ENCODE results near the gene LRMDA.

Gene LRMDA

DNA sequence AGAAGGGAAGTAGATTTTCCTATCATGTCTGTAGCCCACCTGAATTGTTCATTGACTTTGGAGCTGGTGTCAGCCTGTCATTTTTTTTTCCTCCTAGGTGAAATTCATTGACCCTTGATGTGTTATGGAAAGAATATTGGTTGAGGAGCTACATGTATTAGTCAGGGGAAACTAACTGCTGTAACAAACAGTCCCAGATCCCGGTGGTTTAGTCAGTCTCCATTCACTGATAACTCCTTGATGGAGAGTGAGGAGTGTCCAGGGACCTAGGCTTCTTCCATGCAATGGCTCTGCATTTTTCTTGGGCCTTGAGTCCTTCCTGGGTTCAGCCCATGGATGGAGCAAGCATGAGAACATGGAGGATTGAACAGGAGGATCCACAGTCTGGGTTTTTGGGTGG is 643.2 kb downstream of the LRMDA start:
- no peak for DNase-seq

GRCh38 chr10:76080451-76080850 is 649.0 kb downstream of the LRMDA start:
- DNase-seq, result no peak

DNA sequence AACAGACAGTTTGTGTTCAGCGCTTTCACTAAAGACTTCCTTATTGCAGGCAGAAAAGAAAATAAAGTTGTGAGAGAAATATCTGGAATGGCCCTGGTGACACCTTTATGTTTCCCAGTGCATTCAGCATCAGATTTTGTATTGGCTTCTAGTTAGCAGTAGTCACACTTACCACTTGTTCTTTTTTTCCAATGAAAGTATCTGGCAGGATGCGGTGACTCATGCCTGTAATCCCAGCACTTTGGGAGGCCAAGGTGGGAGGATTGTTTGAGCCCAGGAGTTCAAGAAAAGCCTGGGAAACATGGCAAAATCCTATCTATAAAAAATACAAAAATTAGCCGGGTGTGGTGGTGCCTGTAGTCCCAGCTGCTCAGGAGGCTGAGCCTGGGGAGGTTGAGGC is 649.6 kb downstream of the LRMDA start:
- no peak for DNase-seq

- DNase-seq, result no peak
These were observed 650.8 kb downstream of the LRMDA start for GRCh38 chr10:76082232-76082631.

DNA sequence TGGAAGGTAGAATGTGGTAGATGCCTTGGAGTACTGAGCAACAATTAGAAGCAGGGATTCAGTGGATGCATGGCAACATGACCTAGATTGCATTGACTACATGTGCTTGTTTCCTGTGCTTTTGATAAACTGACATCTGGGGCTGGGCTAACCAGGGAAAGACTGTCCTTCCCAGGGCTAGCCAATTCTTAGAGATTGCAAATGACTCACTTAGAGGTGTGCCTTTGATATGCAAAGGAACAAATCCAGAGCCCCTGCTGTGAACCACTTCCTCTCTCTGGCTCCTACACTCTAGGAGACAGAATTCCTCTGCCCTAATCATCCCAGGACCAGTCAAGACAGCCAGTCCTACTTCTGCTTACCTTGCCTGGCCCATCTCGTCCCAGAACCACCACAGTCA is 651.5 kb downstream of the LRMDA start:
- DNase-seq, result no peak

DNA sequence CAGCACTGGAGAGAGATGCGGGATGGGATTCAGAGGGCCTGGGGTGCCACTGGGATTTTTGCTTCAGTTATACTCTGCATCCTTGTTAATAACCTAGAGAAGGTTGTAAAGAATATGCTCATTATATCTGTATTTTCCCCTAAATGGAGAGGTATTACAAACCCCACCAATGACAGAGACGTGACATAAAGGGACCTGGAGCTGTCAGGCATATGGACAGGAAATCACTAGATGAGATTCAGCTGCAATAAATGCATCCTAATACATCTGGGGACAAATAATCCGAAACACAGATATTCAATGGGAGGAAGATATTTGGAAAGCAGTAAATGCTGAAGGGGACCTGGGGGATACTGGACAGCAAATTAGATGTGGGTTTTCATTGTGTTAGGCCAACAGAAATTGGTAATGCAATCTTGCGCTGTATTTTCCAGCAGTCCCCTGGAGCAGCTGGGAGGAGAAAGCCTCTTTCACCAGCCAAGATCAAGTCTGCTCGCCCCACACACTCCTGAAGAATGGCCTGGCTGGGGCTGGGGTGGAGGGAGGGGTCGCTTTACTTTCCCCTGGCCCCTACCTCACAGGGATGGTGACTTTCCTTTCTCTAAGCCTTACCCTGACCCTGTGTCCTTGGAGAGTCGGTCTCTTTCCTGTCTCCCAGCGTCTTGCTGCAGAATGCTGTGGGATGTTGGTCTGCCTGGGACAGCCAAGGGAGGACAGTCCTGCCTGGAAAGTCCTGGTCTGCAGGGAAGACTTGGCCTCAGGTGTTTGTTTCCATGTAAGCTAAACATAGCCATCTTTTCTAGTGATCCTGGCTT is 653.8 kb downstream of the LRMDA start:
- no peak for DNase-seq

DNA sequence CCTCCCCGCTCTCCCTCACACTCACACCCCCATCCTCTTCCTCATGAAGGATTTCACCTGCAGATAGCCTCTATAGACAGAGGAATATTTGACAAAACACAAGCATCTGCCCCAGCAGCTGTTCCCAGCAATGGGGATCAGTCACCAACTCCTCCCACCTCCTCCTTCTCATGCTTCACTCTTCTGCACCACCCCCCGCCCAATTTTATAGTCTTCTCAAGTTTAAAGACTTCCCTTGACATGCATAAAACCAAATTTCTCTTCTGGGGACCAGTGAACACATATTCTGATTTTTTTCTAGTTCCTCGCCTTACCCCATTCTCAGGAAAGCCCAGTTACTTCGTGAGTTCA is 654.4 kb downstream of the LRMDA start:
- DNase-seq, result no peak

DNA sequence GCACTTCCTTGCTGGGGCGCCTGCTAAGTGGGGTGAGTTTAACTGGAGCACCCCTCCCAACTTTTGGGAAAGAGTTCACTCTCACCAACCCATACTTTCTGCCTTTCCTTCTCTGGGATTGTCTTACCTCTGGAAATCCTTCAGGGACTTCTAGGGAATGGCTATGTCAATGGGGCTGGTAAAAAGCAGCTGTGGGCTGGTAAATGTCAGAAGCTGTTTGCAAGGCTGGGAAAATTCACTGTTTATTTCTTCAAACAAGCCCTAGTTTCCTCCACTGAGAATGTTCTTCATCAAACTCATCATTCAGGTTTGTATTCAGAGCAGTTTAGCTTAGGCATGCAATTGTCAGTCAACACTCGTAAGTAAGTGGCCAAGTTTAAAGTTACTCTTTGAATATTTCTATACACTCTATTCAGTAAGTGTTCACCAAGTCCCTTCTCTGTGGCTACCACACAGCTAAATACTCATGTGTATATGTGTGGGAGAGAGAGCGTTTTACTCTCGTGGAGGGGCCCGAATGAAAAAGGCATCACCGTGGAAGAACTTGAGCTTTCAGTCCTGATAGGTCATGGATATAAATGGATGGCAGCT is 654.8 kb downstream of the LRMDA start:
- no peak for DNase-seq

DNA sequence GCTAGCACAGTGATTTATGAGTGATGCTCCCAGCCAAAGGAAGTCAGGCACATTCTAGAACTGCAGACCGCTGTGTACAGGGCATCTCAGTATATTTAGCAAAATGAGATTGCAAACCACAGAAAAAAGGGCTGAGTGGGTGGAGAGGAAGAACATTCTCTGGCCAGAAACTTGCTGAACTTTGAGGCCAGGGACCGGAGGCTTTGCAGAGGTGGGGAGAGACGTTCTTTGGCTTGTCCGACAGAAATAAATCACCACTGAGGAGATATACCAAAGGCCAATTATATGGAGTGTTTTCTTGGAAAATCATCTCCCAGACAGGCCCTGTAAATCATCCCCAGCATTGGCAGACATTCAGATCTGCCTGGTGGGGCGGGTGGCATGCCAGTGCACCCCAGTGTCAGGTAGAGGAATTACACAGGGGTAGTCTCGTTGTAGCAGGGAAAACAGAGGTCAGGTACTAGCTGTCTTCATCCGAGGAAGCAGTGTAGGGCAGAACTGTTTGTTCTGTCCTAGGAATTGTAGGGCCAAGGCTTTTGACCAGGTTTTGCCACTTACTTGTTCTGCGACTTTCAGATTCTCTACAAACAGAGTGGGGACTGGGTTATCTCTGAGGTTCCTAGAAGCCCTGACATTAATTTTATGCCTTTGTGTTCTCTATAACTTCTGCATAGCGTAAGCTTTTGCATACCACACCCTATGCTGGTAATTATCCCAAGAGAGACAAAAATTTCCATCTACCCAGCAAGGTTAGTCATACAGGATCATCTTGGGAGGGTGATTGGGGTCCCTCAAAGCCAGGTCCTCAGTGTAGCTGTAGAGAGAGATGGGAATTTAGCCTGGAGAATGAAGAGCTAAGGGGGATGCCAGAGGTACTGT is 655.6 kb downstream of the LRMDA start:
- no peak for DNase-seq

GRCh38 chr10:76088008-76088407 is 656.6 kb downstream of the LRMDA start:
- no peak for DNase-seq

DNA sequence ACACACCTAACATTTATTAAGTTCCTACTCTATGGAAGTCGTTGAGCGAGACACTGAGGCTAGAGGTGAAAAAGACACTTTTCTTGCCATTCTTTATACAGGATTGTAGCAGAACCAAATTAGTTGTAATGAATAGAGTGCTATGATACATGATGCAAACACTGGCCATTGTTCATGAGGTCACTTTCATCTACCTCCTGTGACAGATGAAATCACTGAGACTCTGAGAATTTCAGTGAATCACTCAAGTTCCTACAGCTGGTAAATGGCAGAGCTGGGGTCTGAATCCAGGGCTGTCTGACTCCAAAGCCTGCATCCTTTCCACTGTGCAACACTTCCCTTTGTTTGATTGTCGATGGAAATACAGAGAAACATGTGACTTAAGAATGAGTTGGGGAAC is 657.6 kb downstream of the LRMDA start:
- DNase-seq, result no peak

- DNase-seq, result no peak
These were observed 658.2 kb downstream of the LRMDA start for GRCh38 chr10:76089556-76090180.

- DNase-seq, result no peak
These were observed 660.5 kb downstream of the LRMDA start for GRCh38 chr10:76091926-76092325.

GRCh38 chr10:76106611-76107010 is 675.2 kb downstream of the LRMDA start:
- no peak for DNase-seq

GRCh38 chr10:76108563-76109359 is 677.3 kb downstream of the LRMDA start:
- no peak for DNase-seq

DNA sequence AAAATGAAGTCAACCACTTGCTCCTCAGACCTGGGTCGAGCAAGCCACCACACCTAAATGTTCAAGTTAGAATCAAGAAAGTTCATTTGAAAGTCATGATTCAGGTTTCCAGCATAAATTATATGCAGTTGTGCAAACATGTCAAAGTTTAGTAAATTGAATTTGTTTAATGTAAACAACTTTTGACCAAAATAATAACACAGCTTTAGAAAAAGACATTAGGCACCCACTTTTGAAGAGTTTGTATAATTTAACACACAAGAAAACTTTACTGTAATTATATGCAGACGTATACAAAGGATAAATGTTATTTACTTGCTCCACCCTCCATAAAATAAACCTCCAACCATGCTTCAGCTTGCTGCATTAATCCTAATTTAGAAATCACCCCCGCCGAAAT is 680.0 kb downstream of the LRMDA start:
- DNase-seq, result no peak

- DNase-seq, result no peak
These were observed 680.8 kb downstream of the LRMDA start for GRCh38 chr10:76111986-76112825.

DNA sequence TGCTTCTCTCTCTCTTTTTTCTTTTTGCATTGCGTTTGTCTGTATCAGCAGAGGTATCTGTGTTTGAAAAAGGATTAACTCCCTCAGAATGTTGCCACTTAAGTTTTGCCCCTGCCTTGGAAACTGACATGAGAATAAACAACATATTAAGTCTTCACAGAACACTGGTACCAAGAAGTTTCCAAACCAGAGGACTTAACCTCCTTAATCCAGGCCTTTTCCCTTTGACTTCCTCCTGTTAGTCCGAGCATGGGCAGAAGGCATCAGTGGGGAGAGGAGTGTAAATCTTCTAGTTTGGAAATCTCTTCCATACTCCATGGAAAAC is 681.4 kb downstream of the LRMDA start:
- no peak for DNase-seq

DNA sequence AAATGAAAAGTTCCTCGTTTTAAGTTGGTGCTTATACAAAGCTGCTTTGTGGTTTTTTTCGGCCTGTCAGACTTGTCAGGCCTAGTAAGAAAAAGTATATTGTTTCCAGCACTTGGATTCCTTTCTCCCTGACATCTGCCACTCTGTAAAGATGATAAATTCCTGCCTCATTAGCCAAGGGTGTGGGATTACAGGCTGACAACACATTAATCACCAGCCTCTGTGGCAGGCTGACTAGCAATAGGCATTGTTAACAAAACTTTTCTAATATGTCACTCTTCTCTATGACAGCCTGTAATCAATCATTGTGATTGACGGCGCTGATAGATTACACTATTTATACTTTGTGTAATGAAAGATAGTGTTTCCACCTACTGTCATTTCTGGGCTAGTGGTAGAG is 682.5 kb downstream of the LRMDA start:
- DNase-seq, result no peak

- DNase-seq, result no peak
These were observed 683.2 kb downstream of the LRMDA start for GRCh38 chr10:76114581-76115001.

DNA sequence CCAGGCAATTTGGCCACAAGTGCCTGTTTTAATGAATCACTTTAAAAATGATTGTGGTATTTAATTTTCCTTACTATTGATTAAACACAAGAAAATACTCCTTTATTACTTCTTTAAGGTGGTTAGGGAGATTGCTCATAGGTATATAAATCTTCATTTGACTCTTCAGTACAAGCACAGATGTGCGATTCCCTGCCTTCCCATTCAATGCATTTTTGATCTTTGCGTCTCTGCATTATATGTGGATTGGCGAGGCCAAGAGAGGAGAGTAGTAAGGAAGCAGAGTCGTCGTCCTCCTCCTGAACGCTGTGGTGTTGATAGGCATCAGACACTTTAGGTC is 683.7 kb downstream of the LRMDA start:
- DNase-seq, result no peak

Data from activated CD4-positive, CD25-positive, alpha-beta regulatory T cell treated with anti-CD3 and anti-CD28 coated beads, Interleukin-2, amount 50 U/mL, for 72 hours (primary cell).